NT2/D1 (cell line): ENCODE results near the gene CD52.
"Not testable (repeated sequence)": the region's sequence is repeated elsewhere in the genome, so short reads cannot be mapped to it uniquely, and the experiment has no call there.

Experiments
- SUZ12 ChIP-seq: IDR thresholded peaks from 2 replicates; pipeline ENCODE4 v1.6.1; 2011; ENCODE audit not compliant: insufficient read length, insufficient read depth; ENCODE audit errors: extremely low read depth
- ZNF274 ChIP-seq: IDR thresholded peaks from 2 replicates; pipeline ENCODE4 v1.6.1; 2011; ENCODE audit warnings: mild to moderate bottlenecking, low read depth, low read length

- not testable (repeated sequence) for TF ChIP-seq SUZ12, ZNF274
Observed at GRCh38 chr1:26333312-26333711, 15.6 kb downstream of the CD52 start.
